ENCODE measurements around the gene KRTAP1-5.
"Not testable (repeated sequence)": the region's sequence is repeated elsewhere in the genome, so short reads cannot be mapped to it uniquely, and the experiment has no call there.

Gene KRTAP1-5

GRCh38 chr17:41002814-41003213 lies 24.2 kb downstream of the KRTAP1-5 start:
- DNase-seq: no peak

GRCh38 chr17:41001795-41002194 lies 25.2 kb downstream of the KRTAP1-5 start:
- DNase-seq: no peak

- DNase-seq: not testable (repeated sequence)
Observed at GRCh38 chr17:40999563-40999962, 27.4 kb downstream of the KRTAP1-5 start, which contains the start of gene KRTAP3-2. TSS of gene KRTAP3-2 (minus strand) at chr17:40999906. CDS start at chr17:40999853, 53 bp downstream.

- no peak for DNase-seq
Observed at GRCh38 chr17:40997361-40997760, 29.6 kb downstream of the KRTAP1-5 start.

- no peak for DNase-seq
Observed at GRCh38 chr17:40996829-40997228, 30.2 kb downstream of the KRTAP1-5 start.

GRCh38 chr17:40995116-40995515 lies 31.9 kb downstream of the KRTAP1-5 start:
- DNase-seq: no peak

- no peak for DNase-seq
Observed at GRCh38 chr17:40993839-40994238, 33.2 kb downstream of the KRTAP1-5 start, which contains the start of gene KRTAP3-3. TSS of gene KRTAP3-3 (minus strand) at chr17:40994164. CDS start at chr17:40994097, 67 bp downstream.

GRCh38 chr17:40993084-40993483 lies 33.9 kb downstream of the KRTAP1-5 start:
- DNase-seq: no peak

GRCh38 chr17:40992666-40993065 lies 34.3 kb downstream of the KRTAP1-5 start:
- no peak for DNase-seq

GRCh38 chr17:40986920-40987319 lies 40.1 kb downstream of the KRTAP1-5 start:
- DNase-seq: no peak

GRCh38 chr17:40984226-40984625 lies 42.8 kb downstream of the KRTAP1-5 start, which contains the start of gene KRT40:
TSS of gene KRT40 (minus strand) at chr17:40984326. CDS start at chr17:40984273, 53 bp downstream.
- no peak for DNase-seq

GRCh38 chr17:40981115-40981514 lies 45.9 kb downstream of the KRTAP1-5 start:
- DNase-seq: no peak

GRCh38 chr17:40980596-40980995 lies 46.4 kb downstream of the KRTAP1-5 start:
- DNase-seq: no peak

- DNase-seq: no peak
Observed at GRCh38 chr17:40980117-40980516, 46.9 kb downstream of the KRTAP1-5 start.

GRCh38 chr17:40978575-40979151 lies 48.3 kb downstream of the KRTAP1-5 start:
- DNase-seq: no peak

Measured in activated CD4-positive, alpha-beta T cell treated with anti-CD3 and anti-CD28 coated beads for 48 hours (primary cell).